GM18861 (cell line): Measurements from ENCODE around the gene SIM1.

Experiments used
- ATAC-seq: cut with Tn5 transposase; IDR thresholded peaks from one replicate; pipeline ENCODE4 v1.9.1; 2021; ENCODE audit not compliant: unreplicated experiment

SIM1 gene

GRCh38 chr6:100464903-100465700, at the start of gene SIM1:
Gene SIM1 (minus strand): TSS chr6:100464921. CDS start chr6:100463468, 1,453 bp downstream.
- peak; percentile 59 for ATAC-seq

GRCh38 chr6:100512203-100512862, 47.6 kb upstream of the SIM1 start:
- no peak for ATAC-seq

- ATAC-seq: no peak
These were observed 44.4 kb upstream of the SIM1 start for GRCh38 chr6:100509101-100509500.

- ATAC-seq: no peak
These were observed 41.9 kb upstream of the SIM1 start for GRCh38 chr6:100506651-100507050.

- ATAC-seq: no peak
These were observed 40.3 kb upstream of the SIM1 start for GRCh38 chr6:100504786-100505737.

GRCh38 chr6:100503043-100503705, 38.5 kb upstream of the SIM1 start:
- ATAC-seq: no peak

- ATAC-seq: no peak
These were observed 28.6 kb upstream of the SIM1 start for GRCh38 chr6:100493206-100493888.

GRCh38 chr6:100491952-100492670, 27.4 kb upstream of the SIM1 start:
- ATAC-seq: no peak

GRCh38 chr6:100490065-100490464, 25.3 kb upstream of the SIM1 start:
- ATAC-seq: no peak

GRCh38 chr6:100488244-100488643, 23.5 kb upstream of the SIM1 start:
- ATAC-seq: peak; percentile 38

- no peak for ATAC-seq
These were observed 22.9 kb upstream of the SIM1 start for GRCh38 chr6:100487638-100488037.

GRCh38 chr6:100485268-100485667, 20.5 kb upstream of the SIM1 start:
- no peak for ATAC-seq

- peak; percentile 31 for ATAC-seq
These were observed 19.8 kb upstream of the SIM1 start for GRCh38 chr6:100484474-100484873.

GRCh38 chr6:100482698-100483097, 18.0 kb upstream of the SIM1 start:
- ATAC-seq: no peak

GRCh38 chr6:100479179-100480035, 14.7 kb upstream of the SIM1 start:
- ATAC-seq: peak; percentile 47

GRCh38 chr6:100475554-100476320, 11.0 kb upstream of the SIM1 start:
- ATAC-seq: peak; percentile 80

GRCh38 chr6:100473182-100473581, 8.5 kb upstream of the SIM1 start:
- no peak for ATAC-seq

GRCh38 chr6:100472674-100473073, 8.0 kb upstream of the SIM1 start:
- ATAC-seq: peak; percentile 87
